Endothelial cell (in vitro differentiated cells): ENCODE results near the gene OR6X1. TPM values are rescaled to one million over a fixed set of nuclear protein-coding genes. Genes with fewer than 3 reads are reported as not detected.
"Not testable (repeated sequence)": the region's sequence is repeated elsewhere in the genome, so short reads cannot be mapped to it uniquely, and the experiment has no call there.

Experiments
- DNase-seq: peaks from one replicate; pipeline ENCODE4 v3.0.0; 2021; ENCODE audit warnings: low spot score
- H3K27ac Mint-ChIP-seq: one replicate; pipeline ENCODE4 v1.8.0; 2021; ENCODE audit warnings: mixed read lengths, inconsistent platforms; ENCODE audit not compliant: unreplicated experiment
- H3K27me3 Mint-ChIP-seq: one replicate; pipeline ENCODE4 v1.8.0; 2021; ENCODE audit warnings: mild to moderate bottlenecking, moderate library complexity, mixed read lengths, inconsistent platforms; ENCODE audit not compliant: unreplicated experiment
- H3K36me3 Mint-ChIP-seq: one replicate; pipeline ENCODE4 v1.8.0; 2021; ENCODE audit warnings: mild to moderate bottlenecking, low read depth, mixed read lengths, inconsistent platforms; ENCODE audit not compliant: unreplicated experiment
- H3K4me1 Mint-ChIP-seq: one replicate; pipeline ENCODE4 v1.8.0; 2021; ENCODE audit warnings: mild to moderate bottlenecking, mixed read lengths, inconsistent platforms; ENCODE audit not compliant: unreplicated experiment
- H3K4me3 Mint-ChIP-seq: one replicate; pipeline ENCODE4 v1.8.0; 2021; ENCODE audit warnings: mild to moderate bottlenecking, mixed read lengths, inconsistent platforms; ENCODE audit not compliant: unreplicated experiment
- H3K9me3 Mint-ChIP-seq: one replicate; pipeline ENCODE4 v1.8.0; 2021; ENCODE audit warnings: mixed read lengths, inconsistent platforms; ENCODE audit not compliant: unreplicated experiment
- CTCF ChIP-seq: fragments of 200-600 bp; sonication (generic); IDR thresholded peaks from one replicate; pipeline ENCODE4 v1.5.0; 2021; ENCODE audit warnings: antibody characterized with exemption; ENCODE audit not compliant: unreplicated experiment
- total RNA-seq: library from RNA; stranded (reverse); fragmentation: NEBNext Ultra II Directional; extraction: Animal tissue kit (Norgen Biotek cat#: 25700); gene quantifications from one replicate; pipeline ENCODE4 v1.2.1, GENCODE V29; 2021; ENCODE audit not compliant: unreplicated experiment

Gene OR6X1
- total RNA-seq, 1 donor from 2014 or later = not detected

- no peak overlapping the region for H3K27ac Mint-ChIP-seq
- H3K27me3 Mint-ChIP-seq = no peaks in the 10 kb centered on the region
- DNase-seq = no peak
- peaks cover 5% of the 10 kb centered on the region for H3K36me3 Mint-ChIP-seq
- no peaks in the 10 kb centered on the region for H3K4me1 Mint-ChIP-seq
- peaks cover 7% of the 10 kb centered on the region for H3K9me3 Mint-ChIP-seq
- no peak overlapping the region for H3K4me3 Mint-ChIP-seq
- TF ChIP-seq CTCF = no peak
Measured at GRCh38 chr11:123757976-123758375, 3.7 kb upstream of the OR6X1 start.

GRCh38 chr11:123755813-123756212 is 1.5 kb upstream of the OR6X1 start:
- Mint-ChIP-seq H3K36me3 (no peaks in the 10 kb centered on the region), H3K4me1 (no peaks in the 10 kb centered on the region), H3K27me3 (no peaks in the 10 kb centered on the region), H3K4me3 (no peak overlapping the region), H3K27ac (no peak overlapping the region), H3K9me3 (no peaks in the 10 kb centered on the region)
- TF ChIP-seq CTCF = no peak
- no peak for DNase-seq

GRCh38 chr11:123755344-123755743 is 1.0 kb upstream of the OR6X1 start:
- H3K9me3 Mint-ChIP-seq = no peaks in the 10 kb centered on the region
- no peaks in the 10 kb centered on the region for H3K27me3 Mint-ChIP-seq
- no peaks in the 10 kb centered on the region for H3K4me1 Mint-ChIP-seq
- H3K4me3 Mint-ChIP-seq = no peak overlapping the region
- H3K36me3 Mint-ChIP-seq = no peaks in the 10 kb centered on the region
- DNase-seq = no peak
- no peak for TF ChIP-seq CTCF
- H3K27ac Mint-ChIP-seq = no peak overlapping the region

- no peak for DNase-seq
- no peak overlapping the region for H3K4me3 Mint-ChIP-seq
- H3K27ac Mint-ChIP-seq = no peak overlapping the region
- no peaks in the 10 kb centered on the region for H3K9me3 Mint-ChIP-seq
- TF ChIP-seq CTCF = no peak
- H3K27me3 Mint-ChIP-seq = no peaks in the 10 kb centered on the region
- no peaks in the 10 kb centered on the region for H3K36me3 Mint-ChIP-seq
- no peaks in the 10 kb centered on the region for H3K4me1 Mint-ChIP-seq
Measured at GRCh38 chr11:123753110-123753509, 1.2 kb downstream of the OR6X1 start.

GRCh38 chr11:123751781-123752180 is 2.5 kb downstream of the OR6X1 start:
- Mint-ChIP-seq H3K27me3 (no peaks in the 10 kb centered on the region), H3K4me3 (no peak overlapping the region)

GRCh38 chr11:123748349-123748748 is 6.0 kb downstream of the OR6X1 start:
- H3K36me3 Mint-ChIP-seq, DNase-seq, H3K4me3 Mint-ChIP-seq, H3K9me3 Mint-ChIP-seq, H3K4me1 Mint-ChIP-seq, H3K27ac Mint-ChIP-seq, H3K27me3 Mint-ChIP-seq: not testable (repeated sequence)

More at GRCh38 chr11:123751781-123752180, 2.5 kb downstream of the OR6X1 start:
- Mint-ChIP-seq H3K9me3 (no peaks in the 10 kb centered on the region), H3K27ac (no peak overlapping the region), H3K36me3 (no peaks in the 10 kb centered on the region), H3K4me1 (no peaks in the 10 kb centered on the region)
- TF ChIP-seq CTCF = no peak
- DNase-seq = no peak
